Gastroesophageal sphincter (tissue), 4 donors: ENCODE measurements around the gene ANP32A. TPM values are rescaled to one million over a fixed set of nuclear protein-coding genes. Genes with fewer than 3 reads are reported as not detected.

ENCODE experiments used
- ATAC-seq: fragments of 150-250 bp; one replicate; pipeline ENCODE4 v1.9.1; 2016; ENCODE audit warnings: mild to moderate bottlenecking, moderate library complexity
- H3K27ac ChIP-seq, 4 donors: fragments of 200-600 bp; sonication (generic) in 3 of 4; 1 replicate in 3 of 4; 2 replicates in 1 of 4; pipeline ENCODE4 v1.5.1; 2016 to 2019
- H3K27me3 ChIP-seq: fragments of 200-600 bp; sonication (generic); one replicate; pipeline ENCODE4 v1.5.1; 2019
- H3K36me3 ChIP-seq, 2 donors: fragments of 200-600 bp; sonication (generic); one replicate each; pipeline ENCODE4 v1.5.1; 2019; ENCODE audit warnings: control low read depth in 1 of 2
- H3K4me1 ChIP-seq, 3 donors: fragments of 200-600 bp; sonication (generic); 1 replicate in 2 of 3; 2 replicates in 1 of 3; pipeline ENCODE4 v1.5.1; 2016 to 2019; ENCODE audit warnings: control low read depth in 2 of 3
- H3K4me3 ChIP-seq, 2 donors: fragments of 200-600 bp; sonication (generic); one replicate each; pipeline ENCODE4 v1.5.1; 2019; ENCODE audit warnings: mild to moderate bottlenecking in 1 of 2, moderate library complexity in 1 of 2
- H3K9me3 ChIP-seq, 3 donors: fragments of 200-600 bp; sonication (generic); one replicate each; pipeline ENCODE4 v1.5.1; 2017 to 2019; ENCODE audit warnings: control low read depth in 2 of 3
- CTCF ChIP-seq, 4 experiments: fragments of 200-600 bp in 2 of 4; fragments of 450-650 bp in 2 of 4; sonication (generic) in 1 of 4; IDR thresholded peaks; one replicate each; pipeline ENCODE4 v1.5.1; 2017 to 2019; ENCODE audit warnings: antibody characterized with exemption in 4 of 4, mild to moderate bottlenecking in 2 of 4, moderate library complexity in 2 of 4
- EP300 ChIP-seq: sonication (generic); formaldehyde crosslinking; IDR thresholded peaks from one replicate; pipeline ENCODE4 v1.6.1; 2017; ENCODE audit warnings: antibody characterized with exemption, mild to moderate bottlenecking
- POLR2A ChIP-seq, 2 donors: fragments of 450-650 bp; IDR thresholded peaks; one replicate each; pipeline ENCODE4 v1.6.1; 2017; ENCODE audit warnings: antibody characterized with exemption in 2 of 2, mild to moderate bottlenecking in 2 of 2, moderate library complexity in 1 of 2
- POLR2AphosphoS5 ChIP-seq: sonication (generic); formaldehyde crosslinking; IDR thresholded peaks from one replicate; pipeline ENCODE4 v1.6.1; 2017; ENCODE audit warnings: antibody characterized with exemption
- WGBS, 2 donors: methylation state at CpG; one replicate each; pipeline ENCODE4 v1.1.5; 2018; ENCODE audit warnings: low coverage in 1 of 2; 5-methylcytosine and 5-hydroxymethylcytosine counted together
- total RNA-seq, 4 donors: library from RNA; depleted of rRNA; stranded (reverse); fragments of >200 nt; gene quantifications; one replicate each; pipeline ENCODE4 v1.1.0, GENCODE V29; 2016

The ANP32A gene
- total RNA-seq, 4 donors from 2014 or later: 42.4 to 75.0 (median 55.6) TPM

GRCh38 chr15:68775671-68776476 is 44.8 kb downstream of the ANP32A start:
- H3K9me3 ChIP-seq: no peaks in the 10 kb centered on the region
- peak; percentile 88 for ATAC-seq

GRCh38 chr15:68775236-68775577 is 45.5 kb downstream of the ANP32A start:
- 85 to 87% methylated on average over 2 of the region's 3 CpGs for WGBS, 2 donors
- peak overlapping the region in 3 of 4 donors; percentile 44 to 68 (median 53) for H3K27ac ChIP-seq
- ATAC-seq: peak; percentile 13
- no peak overlapping the region for H3K4me3 ChIP-seq
- no peaks in the 10 kb centered on the region for H3K27me3 ChIP-seq
- TF ChIP-seq POLR2AphosphoS5 (no peak), POLR2A (IDR thresholded peaks at IDR 0.05) (no peak), EP300 (no peak), CTCF (IDR thresholded peaks at IDR 0.05) (no peak)
- H3K4me1 ChIP-seq: peaks cover 0 to 16% (median 9%) of the 10 kb centered on the region in 3 donors
- H3K9me3 ChIP-seq: no peaks in the 10 kb centered on the region
- peaks cover 0 to 25% of the 10 kb centered on the region in 2 donors for H3K36me3 ChIP-seq

More at GRCh38 chr15:68775671-68776476, 44.8 kb downstream of the ANP32A start:
- H3K4me3 ChIP-seq: no peak overlapping the region
- H3K36me3 ChIP-seq: peaks cover 0 to 32% of the 10 kb centered on the region in 2 donors
- peaks cover 0 to 16% (median 9%) of the 10 kb centered on the region in 3 donors for H3K4me1 ChIP-seq
- no peaks in the 10 kb centered on the region for H3K27me3 ChIP-seq
- 26 to 44% methylated on average over 3 to 5 of the region's 8 CpGs for WGBS, 2 donors
- peak overlapping the region in 3 of 4 donors; percentile 44 to 68 (median 53) for H3K27ac ChIP-seq
- TF ChIP-seq EP300 (no peak), POLR2AphosphoS5 (no peak), POLR2A (IDR thresholded peaks at IDR 0.05) (no peak), CTCF (IDR thresholded peaks at IDR 0.05) (no peak)

- TF ChIP-seq CTCF (IDR thresholded peaks at IDR 0.05): no peak
- TF ChIP-seq POLR2A (IDR thresholded peaks at IDR 0.05): no peak
- no peak for TF ChIP-seq EP300
- TF ChIP-seq POLR2AphosphoS5: no peak
- no peaks in the 10 kb centered on the region for H3K27me3 ChIP-seq
- peaks cover 0 to 16% (median 9%) of the 10 kb centered on the region in 3 donors for H3K4me1 ChIP-seq
- peak; percentile 14 for ATAC-seq
- H3K4me3 ChIP-seq: no peak overlapping the region
- peak overlapping the region in 2 of 4 donors; percentile 53 to 68 for H3K27ac ChIP-seq
- 90 to 100% methylated on average over 1 to 3 of the region's 3 CpGs for WGBS, 2 donors
- H3K9me3 ChIP-seq: no peaks in the 10 kb centered on the region
- H3K36me3 ChIP-seq: peaks cover 0 to 20% of the 10 kb centered on the region in 2 donors
These were observed 46.0 kb downstream of the ANP32A start for GRCh38 chr15:68774521-68775235.

GRCh38 chr15:68774120-68774519 is 46.6 kb downstream of the ANP32A start:
- TF ChIP-seq CTCF (IDR thresholded peaks at IDR 0.05) (no peak), POLR2A (IDR thresholded peaks at IDR 0.05) (no peak), POLR2AphosphoS5 (no peak)
- H3K9me3 ChIP-seq: no peaks in the 10 kb centered on the region
- H3K27ac ChIP-seq: no peak overlapping the region
- 88 to 100% methylated on average over 3 of the region's 4 CpGs for WGBS, 2 donors
- no peak for ATAC-seq
- H3K36me3 ChIP-seq: peaks cover 0 to 14% of the 10 kb centered on the region in 2 donors
- no peak overlapping the region for H3K4me3 ChIP-seq
- H3K27me3 ChIP-seq: no peaks in the 10 kb centered on the region
- peaks cover 0 to 16% (median 9%) of the 10 kb centered on the region in 3 donors for H3K4me1 ChIP-seq
